HG02840 (cell line): ENCODE results near the gene LY9.

ENCODE experiments used
- ATAC-seq: cut with Tn5 transposase; IDR thresholded peaks from one replicate; pipeline ENCODE4 v1.9.1; 2021; ENCODE audit warnings: mild to moderate bottlenecking, moderate library complexity, moderate number of reproducible peaks; ENCODE audit not compliant: unreplicated experiment, low FRiP score

The LY9 gene

GRCh38 chr1:160800645-160801408 lies 4.9 kb downstream of the LY9 start:
- ATAC-seq: no peak

- no peak for ATAC-seq
These were observed 6.0 kb downstream of the LY9 start for GRCh38 chr1:160801836-160802580.

- no peak for ATAC-seq
These were observed 10.2 kb downstream of the LY9 start for GRCh38 chr1:160806109-160806665.

GRCh38 chr1:160806784-160807183 lies 10.8 kb downstream of the LY9 start:
- no peak for ATAC-seq

GRCh38 chr1:160807247-160807646 lies 11.3 kb downstream of the LY9 start:
- ATAC-seq: no peak

GRCh38 chr1:160807738-160808137 lies 11.8 kb downstream of the LY9 start:
- no peak for ATAC-seq

GRCh38 chr1:160808289-160808688 lies 12.3 kb downstream of the LY9 start:
- no peak for ATAC-seq

- ATAC-seq: no peak
These were observed 14.5 kb downstream of the LY9 start for GRCh38 chr1:160810486-160810885.

GRCh38 chr1:160811147-160811546 lies 15.2 kb downstream of the LY9 start:
- no peak for ATAC-seq

GRCh38 chr1:160813215-160813614 lies 17.2 kb downstream of the LY9 start:
- no peak for ATAC-seq

GRCh38 chr1:160814316-160814715 lies 18.3 kb downstream of the LY9 start:
- ATAC-seq: no peak

GRCh38 chr1:160814856-160815255 lies 18.9 kb downstream of the LY9 start:
- no peak for ATAC-seq

GRCh38 chr1:160818207-160818937 lies 22.4 kb downstream of the LY9 start:
- no peak for ATAC-seq

GRCh38 chr1:160819186-160819585 lies 23.2 kb downstream of the LY9 start:
- no peak for ATAC-seq

GRCh38 chr1:160821627-160822026 lies 25.7 kb downstream of the LY9 start:
- no peak for ATAC-seq

- no peak for ATAC-seq
These were observed 27.3 kb downstream of the LY9 start for GRCh38 chr1:160823296-160823695.

GRCh38 chr1:160826546-160826945 lies 30.6 kb downstream of the LY9 start:
- no peak for ATAC-seq

- ATAC-seq: no peak
These were observed 31.4 kb downstream of the LY9 start for GRCh38 chr1:160827418-160827817.

GRCh38 chr1:160829766-160830165 lies 33.8 kb downstream of the LY9 start:
- no peak for ATAC-seq

GRCh38 chr1:160830321-160831153 lies 34.6 kb downstream of the LY9 start:
- no peak for ATAC-seq
